IPS-11a (cell line): ENCODE results near the gene KMT2B.
A peak's percentile ranks its signal among the peaks of the same experiment; 100 is the strongest.

ENCODE experiments used
- H3K4me3 ChIP-seq: one replicate; pipeline ENCODE4 v1.5.1; 2013; ENCODE audit warnings: low read depth, low read length, control low read depth

The KMT2B gene

DNA sequence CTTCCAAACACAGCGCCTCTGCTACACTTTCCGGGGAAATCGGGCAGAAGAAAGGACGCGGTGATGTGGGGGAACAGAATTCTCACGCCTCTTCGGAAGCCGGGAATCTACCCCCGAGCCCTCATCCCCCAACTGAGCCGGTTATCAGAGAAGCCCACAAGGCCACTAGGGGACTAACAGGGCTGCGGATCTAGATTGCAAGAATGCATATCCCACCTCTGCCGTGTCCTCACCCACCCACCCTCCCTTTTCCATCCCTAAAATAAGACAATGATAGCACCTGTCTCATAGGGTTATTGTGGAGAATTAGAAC is 23.4 kb downstream of the KMT2B start:
- H3K4me3 ChIP-seq: peak overlapping the region; percentile 50

DNA sequence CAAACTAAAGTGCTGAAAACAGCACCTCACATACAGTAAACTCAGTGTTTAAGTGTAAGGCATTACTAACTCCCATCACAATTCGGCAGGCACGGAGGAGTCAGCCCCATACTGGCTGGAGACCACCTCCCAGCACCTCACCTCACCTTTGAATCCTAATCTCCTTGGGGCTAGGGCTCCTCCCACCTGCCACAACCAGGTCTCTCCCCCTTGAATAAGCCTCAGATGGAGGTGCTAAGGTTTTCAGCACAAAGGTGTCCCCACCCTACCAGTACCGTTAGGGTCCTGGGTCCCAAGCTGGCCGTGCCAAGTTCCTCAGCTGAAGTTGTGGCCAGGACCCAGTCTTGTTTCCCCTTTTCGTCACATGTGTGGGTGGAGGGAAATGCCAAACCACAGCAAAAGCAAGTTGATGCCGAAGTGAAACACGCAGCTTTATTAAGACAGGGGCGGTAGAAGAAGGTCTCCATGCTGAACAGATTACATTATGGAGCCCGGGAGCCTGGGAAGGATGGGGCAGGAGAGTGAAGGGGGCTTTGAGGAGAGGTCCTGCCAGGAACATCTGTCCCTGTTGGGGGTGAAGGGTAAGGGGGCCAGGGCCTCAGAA is 24.4 kb downstream of the KMT2B start, which contains the start of gene IGFLR1:
TSS of gene IGFLR1 (minus strand) at position 332 of the 604 bp plus-strand sequence. CDS start 1,272 bp downstream, outside the sequence.
- H3K4me3 ChIP-seq: no peak within 1 kb of the TSS

GRCh38 chr19:35743640-35744429 is 26.0 kb downstream of the KMT2B start:
- no peak overlapping the region for H3K4me3 ChIP-seq

GRCh38 chr19:35744430-35745327 is 26.9 kb downstream of the KMT2B start:
- peak overlapping the region; percentile 79 for H3K4me3 ChIP-seq

- peak within 1 kb of the TSS; percentile 79 for H3K4me3 ChIP-seq
Observed at GRCh38 chr19:35745328-35746086, 27.7 kb downstream of the KMT2B start, which contains the start of the genes PSENEN and U2AF1L4. Gene PSENEN, plus strand, starts transcription at chr19:35745651. Its CDS starts 280 bp downstream, at chr19:35745931. Gene U2AF1L4, minus strand, starts transcription at chr19:35745418. Its CDS starts 27 bp downstream, at chr19:35745391.

- peak overlapping the region; percentile 79 for H3K4me3 ChIP-seq
Observed at GRCh38 chr19:35746087-35746462, 28.3 kb downstream of the KMT2B start.

- H3K4me3 ChIP-seq: no peak overlapping the region
Observed at GRCh38 chr19:35746531-35746930, 28.7 kb downstream of the KMT2B start.

GRCh38 chr19:35748106-35749020 is 30.6 kb downstream of the KMT2B start, which contains the start of gene LIN37:
Gene LIN37, plus strand, starts transcription at chr19:35748576. Its CDS starts 149 bp downstream, at chr19:35748725.
- peak within 1 kb of the TSS; percentile 92 for H3K4me3 ChIP-seq

- no peak overlapping the region for H3K4me3 ChIP-seq
Observed at GRCh38 chr19:35750167-35750566, 32.4 kb downstream of the KMT2B start.

GRCh38 chr19:35751839-35752745 is 34.3 kb downstream of the KMT2B start:
- H3K4me3 ChIP-seq: no peak overlapping the region

DNA sequence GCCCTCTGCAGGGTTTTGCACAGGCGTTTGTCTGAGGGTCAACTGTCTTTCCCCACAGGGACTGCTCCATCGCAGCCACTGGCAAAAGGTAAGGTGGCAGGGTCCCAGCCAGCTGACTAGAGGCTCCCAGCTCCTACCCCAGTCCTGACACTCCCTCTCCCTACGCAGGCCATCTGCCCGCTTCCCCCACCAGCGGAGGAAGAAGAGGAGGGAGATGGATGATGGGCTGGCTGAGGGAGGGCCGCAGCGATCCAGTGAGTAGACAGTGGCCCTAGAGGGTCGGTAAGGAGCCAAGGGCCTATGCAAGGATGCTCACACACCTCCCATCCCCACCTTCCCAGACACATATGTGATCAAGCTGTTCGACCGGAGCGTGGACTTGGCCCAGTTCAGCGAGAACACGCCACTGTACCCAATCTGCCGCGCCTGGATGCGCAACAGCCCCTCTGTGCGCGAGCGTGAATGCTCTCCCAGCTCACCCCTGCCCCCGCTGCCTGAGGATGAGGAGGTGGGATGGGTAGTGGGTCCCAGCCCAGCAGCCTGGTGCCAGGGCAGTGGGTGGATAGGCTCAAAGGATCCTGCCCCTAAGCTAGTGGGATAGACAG is 35.0 kb downstream of the KMT2B start:
- no peak overlapping the region for H3K4me3 ChIP-seq

GRCh38 chr19:35753634-35754369 is 36.0 kb downstream of the KMT2B start:
- H3K4me3 ChIP-seq: no peak overlapping the region

DNA sequence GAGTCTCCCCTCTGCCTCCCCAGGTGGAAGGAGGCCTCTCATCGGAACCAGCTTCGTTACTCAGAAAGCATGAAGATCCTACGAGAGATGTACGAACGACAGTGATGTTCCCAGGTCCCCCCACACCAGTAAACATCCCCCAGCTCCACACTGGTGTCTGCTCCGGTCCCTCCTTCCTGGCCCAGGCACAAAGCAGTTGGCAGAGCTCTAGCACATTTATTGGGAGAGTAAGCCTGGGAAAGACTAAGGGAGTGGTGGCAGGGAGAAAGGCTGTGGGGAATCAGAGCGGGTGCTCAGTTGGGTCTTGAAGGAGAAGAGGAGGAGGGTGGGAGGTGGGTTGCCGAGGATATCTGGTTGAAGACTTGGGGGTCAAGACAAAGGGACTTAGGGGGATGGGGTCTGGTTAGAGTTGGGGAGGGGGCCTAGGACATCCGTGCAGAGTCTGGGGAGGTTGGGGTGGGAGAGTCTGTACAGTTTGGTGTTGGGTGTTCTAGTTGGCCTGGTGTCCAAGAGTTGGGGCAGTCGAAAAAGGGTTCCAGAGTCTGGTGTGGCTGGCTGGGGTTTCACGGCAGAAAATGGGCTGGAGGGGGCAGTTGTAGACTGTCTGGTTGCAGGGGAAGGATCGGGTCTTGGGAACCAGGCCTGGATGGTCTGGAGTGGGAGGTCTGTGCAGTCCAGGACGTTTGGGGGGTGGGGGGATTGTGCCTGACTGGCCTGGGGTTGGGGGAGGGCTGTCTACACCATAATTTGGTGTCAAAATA is 36.7 kb downstream of the KMT2B start:
- no peak overlapping the region for H3K4me3 ChIP-seq

- peak overlapping the region; percentile 37 for H3K4me3 ChIP-seq
Observed at GRCh38 chr19:35755131-35755549, 37.3 kb downstream of the KMT2B start.

- H3K4me3 ChIP-seq: peak overlapping the region; percentile 37
Observed at GRCh38 chr19:35755550-35756376, 38.0 kb downstream of the KMT2B start.
